Liver (tissue), 9 donors: Measurements from ENCODE around the gene PCED1B. TPM values are rescaled to one million over a fixed set of nuclear protein-coding genes. Genes with fewer than 3 reads are reported as not detected.

Experiments used
- DNase-seq: peaks from one replicate; pipeline ENCODE4 v3.0.0-alpha.2; 2017; ENCODE audit warnings: low spot score
- H3K27ac ChIP-seq, 2 donors: one replicate each; pipeline ENCODE4 v1.7.0; 2013; ENCODE audit warnings: inconsistent platforms in 2 of 2, low read length in 2 of 2, control low read depth in 1 of 2, low read depth in 1 of 2, mild to moderate bottlenecking in 1 of 2
- H3K27me3 ChIP-seq, 4 donors: one replicate each; pipeline versions ENCODE4 v1.6.1 to v1.7.0; 2013; ENCODE audit warnings: low read length in 3 of 4, inconsistent platforms in 1 of 4, mild to moderate bottlenecking in 1 of 4, moderate library complexity in 1 of 4; ENCODE audit not compliant: control insufficient read depth in 4 of 4, insufficient read depth in 4 of 4
- H3K36me3 ChIP-seq, 4 donors: one replicate each; pipeline versions ENCODE4 v1.6.1 to v1.7.0; 2013; ENCODE audit warnings: low read length in 3 of 4, mild to moderate bottlenecking in 3 of 4, low read depth in 1 of 4, moderate library complexity in 1 of 4; ENCODE audit not compliant: control insufficient read depth in 4 of 4, insufficient read depth in 3 of 4
- H3K4me1 ChIP-seq, 4 donors: one replicate each; pipeline versions ENCODE4 v1.6.1 to v1.7.0; 2013; ENCODE audit warnings: low read length in 3 of 4, mild to moderate bottlenecking in 3 of 4, moderate library complexity in 1 of 4; ENCODE audit not compliant: control insufficient read depth in 4 of 4, insufficient read depth in 4 of 4
- H3K4me3 ChIP-seq, 3 donors: one replicate each; pipeline versions ENCODE4 v1.6.1 to v1.7.0; 2013; ENCODE audit warnings: low read length in 3 of 3, control low read depth in 1 of 3, low read depth in 1 of 3, mild to moderate bottlenecking in 1 of 3
- H3K9ac ChIP-seq, 2 donors: one replicate each; pipeline ENCODE4 v1.7.0; 2013; ENCODE audit warnings: low read length in 2 of 2, mild to moderate bottlenecking in 2 of 2, moderate library complexity in 2 of 2, control low read depth in 1 of 2, low read depth in 1 of 2
- H3K9me3 ChIP-seq, 4 donors: one replicate each; pipeline versions ENCODE4 v1.6.1 to v1.7.0; 2013; ENCODE audit warnings: low read length in 3 of 4; ENCODE audit not compliant: control insufficient read depth in 4 of 4
- EGR1 ChIP-seq, 2 donors: IDR thresholded peaks; 2 replicates each; pipeline ENCODE4 v1.6.1; 2016 to 2018; ENCODE audit warnings: antibody characterized with exemption in 2 of 2, low read depth in 2 of 2
- FOXA1 ChIP-seq: IDR thresholded peaks from 2 replicates; pipeline ENCODE4 v1.6.1; 2016; ENCODE audit warnings: antibody characterized with exemption
- FOXA2 ChIP-seq: IDR thresholded peaks from 2 replicates; pipeline ENCODE4 v1.6.1; 2016; ENCODE audit warnings: antibody characterized with exemption
- GABPA ChIP-seq, 2 donors: IDR thresholded peaks in 1 of 2; conservative IDR thresholded peaks in 1 of 2; 2 replicates each; pipeline ENCODE4 v1.6.1; 2016; ENCODE audit warnings: antibody characterized with exemption in 2 of 2, mild to moderate bottlenecking in 1 of 2, moderate library complexity in 1 of 2
- HNF4A ChIP-seq, 2 donors: conservative IDR thresholded peaks; 2 replicates each; pipeline ENCODE4 v1.6.1; 2016; ENCODE audit warnings: antibody characterized with exemption in 2 of 2, mild to moderate bottlenecking in 2 of 2
- HNF4G ChIP-seq: IDR thresholded peaks from 2 replicates; pipeline ENCODE4 v1.6.1; 2016; ENCODE audit warnings: antibody characterized with exemption
- NR2F2 ChIP-seq: IDR thresholded peaks from 2 replicates; pipeline ENCODE4 v1.6.1; 2016; ENCODE audit warnings: antibody characterized with exemption
- RAD21 ChIP-seq, 2 donors: IDR thresholded peaks; 2 replicates each; pipeline ENCODE4 v1.6.1; 2016; ENCODE audit warnings: antibody characterized with exemption in 2 of 2, mild to moderate bottlenecking in 2 of 2
- RXRA ChIP-seq, 2 donors: IDR thresholded peaks; 2 replicates each; pipeline ENCODE4 v1.6.1; 2017 to 2018; ENCODE audit warnings: antibody characterized with exemption in 2 of 2, mild to moderate bottlenecking in 1 of 2
- TAF1 ChIP-seq: conservative IDR thresholded peaks from 2 replicates; pipeline ENCODE4 v1.6.1; 2016; ENCODE audit warnings: antibody characterized with exemption, mild to moderate bottlenecking
- WGBS: extraction: QIAGEN DNeasy Blood & Tissue Kit; methylation state at CpG from one replicate; pipeline ENCODE4 v1.1.7; 2013; 5-methylcytosine and 5-hydroxymethylcytosine counted together
- polyA plus RNA-seq, 2 donors: library from polyadenylated mRNA; stranded (reverse) in 1 of 2; unstranded in 1 of 2; fragments of 200-250 nt in 1 of 2; fragments of >200 nt in 1 of 2; fragmentation: Nextera tagmentation in 1 of 2; extraction: Ambion mirVana in 1 of 2; gene quantifications; one replicate each; pipeline versions ENCODE4 v1.2.1 to v1.2.3, GENCODE V29; 2013 to 2015
- total RNA-seq, 2 donors: library from RNA; depleted of rRNA; stranded (reverse); fragments of >200 nt; gene quantifications; one replicate each; pipeline ENCODE4 v1.2.3, GENCODE V29; 2014
- TF ChIP-seq, protein P1 (sequence below): fragments of 150-350 bp; IDR thresholded peaks from 2 replicates; pipeline ENCODE4 v1.5.1; 2017; ENCODE audit warnings: improper control_type of control experiment, low read depth, low read length; ENCODE audit not compliant: missing input control
- TF ChIP-seq, protein P2 (sequence below): IDR thresholded peaks from 2 replicates; pipeline ENCODE4 v1.6.1; 2016; ENCODE audit warnings: antibody characterized with exemption
- donor health status: healthy.
- donor health status: healthy.
- donor health status: healthy.
- donor health status: healthy.
- donor health status: healthy.

Gene PCED1B
- total and polyA plus RNA-seq, 4 donors = 0.51 to 1.8 (median 1.1) TPM

DNA sequence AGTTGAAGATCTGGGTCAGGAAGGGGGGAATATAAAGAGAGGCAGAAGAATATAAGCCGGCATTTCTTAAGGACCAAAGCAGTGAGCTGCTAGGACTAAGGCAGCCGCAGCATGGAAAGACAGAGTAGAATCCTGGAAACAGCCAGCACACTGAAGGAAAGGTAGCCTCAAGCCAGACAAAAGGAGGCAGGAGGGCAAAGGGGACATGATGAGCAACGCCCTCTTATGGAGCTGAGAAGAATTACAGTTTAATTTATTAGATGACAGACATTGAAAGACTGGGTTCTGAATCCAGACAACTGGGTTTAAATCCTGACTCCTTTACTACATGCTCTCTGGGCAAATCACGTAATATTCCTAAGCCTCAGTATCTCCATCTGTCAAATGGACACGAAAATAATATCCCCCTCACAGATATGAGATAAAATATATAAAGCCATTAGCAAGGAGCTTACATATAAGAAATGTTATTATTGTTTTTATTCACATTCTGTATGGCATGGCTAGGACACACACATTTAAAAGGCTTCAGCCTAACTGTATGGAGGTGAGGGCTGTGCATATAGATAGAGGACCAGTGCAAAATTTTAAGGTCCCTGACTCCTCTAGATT, 8.1 kb upstream of the PCED1B start:
- DNase-seq = no peak
- Histone ChIP-seq H3K27ac (no peak overlapping the region), H3K4me1 (peaks cover 0 to 2% (median 0%) of the 10 kb centered on the region in 4 donors), H3K9ac (no peak overlapping the region), H3K27me3 (no peaks in the 10 kb centered on the region), H3K9me3 (no peaks in the 10 kb centered on the region), H3K36me3 (no peaks in the 10 kb centered on the region), H3K4me3 (no peak overlapping the region)
- 56% methylated on average over 5 of the region's 5 CpGs for WGBS
- TF ChIP-seq RXRA (IDR thresholded peaks at IDR 0.05) (no peak), HNF4G (no peak), RAD21 (IDR thresholded peaks at IDR 0.05) (peak; percentile 42 to 82)
- TF ChIP-seq, protein P1, sequence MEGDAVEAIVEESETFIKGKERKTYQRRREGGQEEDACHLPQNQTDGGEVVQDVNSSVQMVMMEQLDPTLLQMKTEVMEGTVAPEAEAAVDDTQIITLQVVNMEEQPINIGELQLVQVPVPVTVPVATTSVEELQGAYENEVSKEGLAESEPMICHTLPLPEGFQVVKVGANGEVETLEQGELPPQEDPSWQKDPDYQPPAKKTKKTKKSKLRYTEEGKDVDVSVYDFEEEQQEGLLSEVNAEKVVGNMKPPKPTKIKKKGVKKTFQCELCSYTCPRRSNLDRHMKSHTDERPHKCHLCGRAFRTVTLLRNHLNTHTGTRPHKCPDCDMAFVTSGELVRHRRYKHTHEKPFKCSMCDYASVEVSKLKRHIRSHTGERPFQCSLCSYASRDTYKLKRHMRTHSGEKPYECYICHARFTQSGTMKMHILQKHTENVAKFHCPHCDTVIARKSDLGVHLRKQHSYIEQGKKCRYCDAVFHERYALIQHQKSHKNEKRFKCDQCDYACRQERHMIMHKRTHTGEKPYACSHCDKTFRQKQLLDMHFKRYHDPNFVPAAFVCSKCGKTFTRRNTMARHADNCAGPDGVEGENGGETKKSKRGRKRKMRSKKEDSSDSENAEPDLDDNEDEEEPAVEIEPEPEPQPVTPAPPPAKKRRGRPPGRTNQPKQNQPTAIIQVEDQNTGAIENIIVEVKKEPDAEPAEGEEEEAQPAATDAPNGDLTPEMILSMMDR = peak; percentile 35

DNA sequence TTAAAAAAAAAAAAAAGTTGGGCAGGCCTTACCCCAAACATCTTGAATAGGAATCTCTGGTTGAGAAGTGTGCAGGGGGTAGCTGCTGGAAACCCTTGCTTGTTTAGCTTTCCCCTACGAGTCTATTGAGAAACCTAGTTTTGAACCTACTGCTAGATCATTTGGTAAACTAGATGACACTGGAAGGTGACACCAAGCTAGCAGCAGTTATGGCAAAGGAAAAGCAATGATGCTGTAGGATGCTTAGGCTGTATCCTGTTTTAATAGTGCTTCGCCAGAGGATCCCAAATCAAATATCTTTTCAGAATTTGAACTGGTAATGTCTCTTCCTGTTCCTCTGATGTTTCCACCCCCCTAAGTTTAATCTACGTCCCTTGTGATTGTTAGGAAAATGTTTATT, 5.5 kb upstream of the PCED1B start:
- H3K27ac ChIP-seq = no peak overlapping the region
- TF ChIP-seq, protein P2, sequence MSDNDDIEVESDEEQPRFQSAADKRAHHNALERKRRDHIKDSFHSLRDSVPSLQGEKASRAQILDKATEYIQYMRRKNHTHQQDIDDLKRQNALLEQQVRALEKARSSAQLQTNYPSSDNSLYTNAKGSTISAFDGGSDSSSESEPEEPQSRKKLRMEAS = no peak
- TF ChIP-seq FOXA1 (no peak), NR2F2 (no peak), HNF4A (conservative IDR thresholded peaks at IDR 0.05) (no peak), TAF1 (no peak), EGR1 (IDR thresholded peaks at IDR 0.05; ENCODE audit: low read depth in 2 of 2) (no peak), HNF4G (no peak), FOXA2 (no peak), GABPA (IDR thresholded peaks at IDR 0.05 in 1 of 2, conservative IDR thresholded peaks at IDR 0.05 in 1 of 2) (no peak)
- TF ChIP-seq, protein P1 = no peak
- H3K9me3 ChIP-seq = no peaks in the 10 kb centered on the region
- peaks cover 0 to 7% (median 3%) of the 10 kb centered on the region in 4 donors for H3K4me1 ChIP-seq
- no peak overlapping the region for H3K4me3 ChIP-seq
- 86% methylated on average over 3 of the region's 3 CpGs for WGBS
- no peak overlapping the region for H3K9ac ChIP-seq
- H3K27me3 ChIP-seq = no peaks in the 10 kb centered on the region
- no peaks in the 10 kb centered on the region for H3K36me3 ChIP-seq
- no peak for DNase-seq

DNA sequence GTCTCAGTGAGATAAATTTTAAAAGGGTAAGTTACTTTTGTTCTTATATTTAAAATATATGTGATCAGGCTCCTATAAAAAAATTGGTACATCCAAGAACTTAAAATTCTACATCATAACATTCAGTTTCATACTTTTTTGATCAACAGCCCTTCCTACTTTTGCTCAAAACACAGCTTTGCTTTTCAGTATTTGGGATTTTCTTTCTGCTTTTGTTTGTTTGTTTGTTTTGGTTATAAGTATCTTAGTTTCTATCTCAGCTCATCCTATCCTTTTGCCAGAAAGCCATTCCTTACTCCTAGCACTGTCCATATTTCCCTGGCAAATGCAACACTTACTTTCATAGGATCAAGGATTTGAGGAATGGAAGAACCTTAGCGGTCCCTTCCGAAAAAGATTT, 4.7 kb upstream of the PCED1B start:
- Histone ChIP-seq H3K4me3 (no peak overlapping the region), H3K27ac (no peak overlapping the region), H3K27me3 (no peaks in the 10 kb centered on the region), H3K4me1 (peaks cover 0 to 12% (median 6%) of the 10 kb centered on the region in 4 donors), H3K9me3 (no peaks in the 10 kb centered on the region), H3K36me3 (no peaks in the 10 kb centered on the region), H3K9ac (no peak overlapping the region)
- TF ChIP-seq, protein P1 = no peak
- TF ChIP-seq RXRA (IDR thresholded peaks at IDR 0.05) = no peak
- WGBS = 93% methylated on average over 2 of the region's 2 CpGs
- no peak for DNase-seq
